ENCODE data around the gene CHAT.
"Not testable (repeated sequence)": the region's sequence is repeated elsewhere in the genome, so short reads cannot be mapped to it uniquely, and the experiment has no call there.

CHAT gene

GRCh38 chr10:49678827-49679479, 65.1 kb downstream of the CHAT start:
- in situ Hi-C loops (cut with MboI; ENCODE audit: low sequenced_read_pairs), result no loop called here

- in situ Hi-C loops (cut with MboI; ENCODE audit: low sequenced_read_pairs), result no loop called here
Observed at GRCh38 chr10:49679480-49679893, 65.7 kb downstream of the CHAT start, which contains the start of gene C10orf53. TSS of gene C10orf53 (plus strand) at chr10:49679651. CDS start at chr10:49679698, 47 bp downstream.

GRCh38 chr10:49682449-49682848, 68.6 kb downstream of the CHAT start:
- in situ Hi-C loops (cut with MboI; ENCODE audit: low sequenced_read_pairs), result not testable (repeated sequence)

GRCh38 chr10:49682879-49683278, 69.0 kb downstream of the CHAT start:
- in situ Hi-C loops (cut with MboI; ENCODE audit: low sequenced_read_pairs), result no loop called here

GRCh38 chr10:49686651-49687050, 72.8 kb downstream of the CHAT start:
- in situ Hi-C loops (cut with MboI; ENCODE audit: low sequenced_read_pairs), result no loop called here

GRCh38 chr10:49688261-49688846, 74.5 kb downstream of the CHAT start:
- in situ Hi-C loops (cut with MboI; ENCODE audit: low sequenced_read_pairs), result no loop called here

GRCh38 chr10:49688920-49689319, 75.1 kb downstream of the CHAT start:
- in situ Hi-C loops (cut with MboI; ENCODE audit: low sequenced_read_pairs), result no loop called here

- in situ Hi-C loops (cut with MboI; ENCODE audit: low sequenced_read_pairs), result no loop called here
Observed at GRCh38 chr10:49689882-49690510, 76.2 kb downstream of the CHAT start.

GRCh38 chr10:49690698-49691356, 77.0 kb downstream of the CHAT start:
- in situ Hi-C loops (cut with MboI; ENCODE audit: low sequenced_read_pairs), result no loop called here

- in situ Hi-C loops (cut with MboI; ENCODE audit: low sequenced_read_pairs), result no loop called here
Observed at GRCh38 chr10:49691588-49691987, 77.8 kb downstream of the CHAT start.

GRCh38 chr10:49694466-49694865, 80.6 kb downstream of the CHAT start:
- in situ Hi-C loops (cut with MboI; ENCODE audit: low sequenced_read_pairs), result no loop called here

- in situ Hi-C loops (cut with MboI; ENCODE audit: low sequenced_read_pairs), result no loop called here
Observed at GRCh38 chr10:49696311-49696710, 82.5 kb downstream of the CHAT start.

- in situ Hi-C loops (cut with MboI; ENCODE audit: low sequenced_read_pairs), result no loop called here
Observed at GRCh38 chr10:49698679-49699078, 84.8 kb downstream of the CHAT start.

- in situ Hi-C loops (cut with MboI; ENCODE audit: low sequenced_read_pairs), result no loop called here
Observed at GRCh38 chr10:49700211-49700610, 86.4 kb downstream of the CHAT start.

- in situ Hi-C loops (cut with MboI; ENCODE audit: low sequenced_read_pairs), result no loop called here
Observed at GRCh38 chr10:49700997-49701396, 87.2 kb downstream of the CHAT start.

- in situ Hi-C loops (cut with MboI; ENCODE audit: low sequenced_read_pairs), result no loop called here
Observed at GRCh38 chr10:49707585-49707984, 93.7 kb downstream of the CHAT start.

- in situ Hi-C loops (cut with MboI; ENCODE audit: low sequenced_read_pairs), result no loop called here
Observed at GRCh38 chr10:49709934-49710333, 96.1 kb downstream of the CHAT start.

- in situ Hi-C loops (cut with MboI; ENCODE audit: low sequenced_read_pairs), result no loop called here
Observed at GRCh38 chr10:49710966-49711365, 97.1 kb downstream of the CHAT start.

GRCh38 chr10:49711481-49711880, 97.6 kb downstream of the CHAT start:
- in situ Hi-C loops (cut with MboI; ENCODE audit: low sequenced_read_pairs), result no loop called here

GRCh38 chr10:49713266-49713665, 99.4 kb downstream of the CHAT start:
- in situ Hi-C loops (cut with MboI; ENCODE audit: low sequenced_read_pairs), result no loop called here
